Tibial artery (tissue), 4 donors: ENCODE results near the gene GABRR2.

Source experiments
- DNase-seq, 2 donors: peaks; one replicate each; pipeline ENCODE4 v3.0.0-alpha.2; 2019
- H3K27ac ChIP-seq, 2 donors: fragments of 200-600 bp; sonication (generic) in 1 of 2; 1 replicate in 1 of 2; 2 replicates in 1 of 2; pipeline ENCODE4 v1.5.1; 2018 to 2019; ENCODE audit warnings: mild to moderate bottlenecking in 1 of 2
- H3K27me3 ChIP-seq, 2 donors: fragments of 200-600 bp; sonication (generic) in 1 of 2; one replicate each; pipeline versions ENCODE4 v1.5.1 to v1.6.0; 2016 to 2019
- H3K36me3 ChIP-seq, 3 donors: fragments of 200-600 bp; sonication (generic) in 2 of 3; one replicate each; pipeline ENCODE4 v1.5.1; 2016 to 2019; ENCODE audit warnings: mild to moderate bottlenecking in 2 of 3
- H3K4me1 ChIP-seq, 4 donors: fragments of 200-600 bp; sonication (generic) in 2 of 4; 1 replicate in 3 of 4; 2 replicates in 1 of 4; pipeline ENCODE4 v1.5.1; 2016 to 2019
- H3K4me3 ChIP-seq, 2 donors: fragments of 200-600 bp; sonication (generic) in 1 of 2; 1 replicate in 1 of 2; 2 replicates in 1 of 2; pipeline ENCODE4 v1.5.1; 2018 to 2019; ENCODE audit warnings: mild to moderate bottlenecking in 2 of 2
- H3K9me3 ChIP-seq, 3 donors: fragments of 200-600 bp; sonication (generic) in 1 of 3; one replicate each; pipeline ENCODE4 v1.5.1; 2016 to 2019
- intact Hi-C: fragments of 100-400 bp; cut with DNase I; formaldehyde crosslinking; loops from one replicate; pipeline ENCODE4 v1.15.0; 2023; ENCODE audit warnings: low total_unique reads
- TF ChIP-seq, protein P1 (sequence below), 2 experiments: fragments of 200-600 bp in 1 of 2; fragments of 450-650 bp in 1 of 2; IDR thresholded peaks; one replicate each; pipeline ENCODE4 v1.5.1; 2017 to 2019; ENCODE audit warnings: antibody characterized with exemption in 2 of 2, mild to moderate bottlenecking in 1 of 2, moderate library complexity in 1 of 2

GABRR2 gene

DNA sequence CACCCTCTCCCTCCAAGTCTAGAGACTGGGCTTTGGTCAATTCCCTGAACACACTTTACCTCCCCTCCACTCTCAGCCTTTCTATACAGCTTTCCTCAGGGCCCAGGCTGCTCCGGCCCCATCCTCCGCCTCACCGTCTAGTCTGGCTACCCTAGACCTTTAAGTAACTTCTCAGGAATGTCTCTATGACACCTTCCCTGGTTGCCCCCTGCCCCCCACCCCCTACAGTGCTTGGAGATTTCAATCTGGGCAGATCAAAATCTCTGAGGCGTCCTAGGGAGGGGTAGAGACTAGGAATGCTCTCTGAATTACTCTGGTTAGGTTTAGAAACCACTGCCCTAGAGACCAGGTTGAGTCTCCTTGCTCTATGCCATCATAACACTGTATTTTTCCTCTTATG is 31.3 kb upstream of the GABRR2 start:
- Histone ChIP-seq H3K4me1 (peaks cover 0 to 62% (median 32%) of the 10 kb centered on the region in 4 donors), H3K9me3 (no peaks in the 10 kb centered on the region), H3K36me3 (peaks cover 8 to 14% (median 10%) of the 10 kb centered on the region in 3 donors), H3K4me3 (no peak overlapping the region), H3K27me3 (no peaks in the 10 kb centered on the region), H3K27ac (no peak overlapping the region)
- TF ChIP-seq, protein P1, sequence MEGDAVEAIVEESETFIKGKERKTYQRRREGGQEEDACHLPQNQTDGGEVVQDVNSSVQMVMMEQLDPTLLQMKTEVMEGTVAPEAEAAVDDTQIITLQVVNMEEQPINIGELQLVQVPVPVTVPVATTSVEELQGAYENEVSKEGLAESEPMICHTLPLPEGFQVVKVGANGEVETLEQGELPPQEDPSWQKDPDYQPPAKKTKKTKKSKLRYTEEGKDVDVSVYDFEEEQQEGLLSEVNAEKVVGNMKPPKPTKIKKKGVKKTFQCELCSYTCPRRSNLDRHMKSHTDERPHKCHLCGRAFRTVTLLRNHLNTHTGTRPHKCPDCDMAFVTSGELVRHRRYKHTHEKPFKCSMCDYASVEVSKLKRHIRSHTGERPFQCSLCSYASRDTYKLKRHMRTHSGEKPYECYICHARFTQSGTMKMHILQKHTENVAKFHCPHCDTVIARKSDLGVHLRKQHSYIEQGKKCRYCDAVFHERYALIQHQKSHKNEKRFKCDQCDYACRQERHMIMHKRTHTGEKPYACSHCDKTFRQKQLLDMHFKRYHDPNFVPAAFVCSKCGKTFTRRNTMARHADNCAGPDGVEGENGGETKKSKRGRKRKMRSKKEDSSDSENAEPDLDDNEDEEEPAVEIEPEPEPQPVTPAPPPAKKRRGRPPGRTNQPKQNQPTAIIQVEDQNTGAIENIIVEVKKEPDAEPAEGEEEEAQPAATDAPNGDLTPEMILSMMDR (IDR thresholded peaks at IDR 0.05) = no peak
- intact Hi-C loops = loop anchor here (10.0 kb wide), 1 partner anchor 298 kb away; no protein-coding TSS in a partner anchor
- no peak for DNase-seq

DNA sequence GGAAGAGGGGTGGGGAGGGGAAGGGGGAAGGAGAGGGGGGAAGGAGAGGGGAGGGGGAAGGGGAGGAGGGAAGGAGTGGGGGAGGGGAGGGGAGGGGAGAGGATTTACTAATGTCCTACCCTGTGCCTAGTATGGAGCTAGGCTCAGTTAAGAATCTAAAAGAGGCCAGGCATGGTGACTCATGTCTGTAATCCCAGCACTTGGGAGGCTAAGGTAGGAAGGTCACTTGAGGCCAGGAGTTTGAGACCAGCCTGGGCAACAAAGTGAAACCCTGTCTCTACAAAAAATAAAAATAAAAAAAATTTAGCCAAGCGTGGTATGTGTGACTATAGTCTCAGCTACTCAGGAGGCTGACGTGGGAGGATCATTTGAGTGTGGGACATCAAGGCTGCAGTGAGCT is 24.5 kb upstream of the GABRR2 start:
- H3K4me1 ChIP-seq = peaks cover 0 to 6% (median 0%) of the 10 kb centered on the region in 4 donors
- H3K27ac ChIP-seq = no peak overlapping the region
- no peak for DNase-seq
- TF ChIP-seq, protein P1 (IDR thresholded peaks at IDR 0.05) = no peak
- no peaks in the 10 kb centered on the region for H3K27me3 ChIP-seq
- H3K36me3 ChIP-seq = peaks cover 48 to 67% (median 49%) of the 10 kb centered on the region in 3 donors
- intact Hi-C loops = no loop called here
- no peaks in the 10 kb centered on the region for H3K9me3 ChIP-seq
- H3K4me3 ChIP-seq = no peak overlapping the region

DNA sequence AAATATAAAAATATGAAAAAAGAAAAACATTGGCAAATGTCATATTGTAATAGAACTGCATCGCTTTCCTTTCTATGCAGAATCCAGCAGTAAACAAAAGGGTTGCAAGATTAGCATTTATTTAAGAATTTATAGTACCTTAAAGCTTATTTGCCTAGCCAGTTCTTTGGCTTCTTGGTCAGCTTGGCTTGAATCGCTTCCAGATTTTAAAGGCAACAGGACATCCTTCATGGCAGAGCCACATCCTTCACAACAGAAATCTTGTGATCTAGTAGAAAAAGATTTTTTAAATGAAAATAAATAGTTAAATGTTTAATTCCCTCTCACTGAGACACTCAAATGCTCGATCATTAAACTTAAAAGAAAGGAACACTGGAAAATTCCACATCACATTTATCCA is 20.1 kb upstream of the GABRR2 start:
- Histone ChIP-seq H3K4me3 (no peak overlapping the region), H3K36me3 (peaks cover 49 to 80% (median 49%) of the 10 kb centered on the region in 3 donors), H3K27me3 (no peaks in the 10 kb centered on the region), H3K9me3 (no peaks in the 10 kb centered on the region), H3K4me1 (peaks cover 0 to 5% (median 0%) of the 10 kb centered on the region in 4 donors), H3K27ac (no peak overlapping the region)
- intact Hi-C loops = no loop called here
- TF ChIP-seq, protein P1 (IDR thresholded peaks at IDR 0.05) = no peak
- DNase-seq = no peak

- Histone ChIP-seq H3K4me3 (no peak overlapping the region), H3K36me3 (peaks cover 49 to 79% (median 60%) of the 10 kb centered on the region in 3 donors), H3K9me3 (no peaks in the 10 kb centered on the region), H3K27me3 (no peaks in the 10 kb centered on the region), H3K4me1 (no peaks in the 10 kb centered on the region), H3K27ac (no peak overlapping the region)
- TF ChIP-seq, protein P1 (IDR thresholded peaks at IDR 0.05) = no peak
- intact Hi-C loops = no loop called here
- DNase-seq = no peak
These were observed 15.8 kb upstream of the GABRR2 start for GRCh38 chr6:89330910-89331309.

GRCh38 chr6:89328976-89329375 is 13.9 kb upstream of the GABRR2 start:
- DNase-seq = no peak
- H3K36me3 ChIP-seq = peaks cover 35 to 63% (median 53%) of the 10 kb centered on the region in 3 donors
- H3K4me1 ChIP-seq = no peaks in the 10 kb centered on the region
- TF ChIP-seq, protein P1 (IDR thresholded peaks at IDR 0.05) = no peak
- no peaks in the 10 kb centered on the region for H3K9me3 ChIP-seq
- no peak overlapping the region for H3K27ac ChIP-seq
- no peaks in the 10 kb centered on the region for H3K27me3 ChIP-seq
- intact Hi-C loops = no loop called here
- H3K4me3 ChIP-seq = no peak overlapping the region

DNA sequence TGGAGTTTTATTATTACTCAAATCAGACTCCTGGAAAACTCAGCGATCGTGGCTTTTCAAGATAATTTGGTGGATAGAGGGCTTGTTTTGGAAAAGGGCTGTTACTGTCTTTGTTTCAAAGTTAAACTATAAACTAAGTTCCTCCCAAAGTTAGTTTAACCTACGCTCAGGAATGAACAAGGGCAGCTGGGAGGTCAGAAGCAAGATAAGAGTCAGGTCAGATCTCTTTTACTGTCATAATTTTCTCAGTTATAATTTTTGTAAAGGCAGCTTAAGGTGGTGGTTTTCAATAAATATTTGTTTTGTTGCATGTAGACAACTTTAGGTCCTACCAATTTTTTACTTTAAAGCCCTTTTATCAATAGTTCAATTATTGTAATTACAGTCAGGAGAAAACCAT is 9.2 kb upstream of the GABRR2 start:
- Histone ChIP-seq H3K27me3 (no peaks in the 10 kb centered on the region), H3K36me3 (peaks cover 21 to 44% (median 31%) of the 10 kb centered on the region in 3 donors), H3K9me3 (no peaks in the 10 kb centered on the region), H3K27ac (no peak overlapping the region), H3K4me3 (no peak overlapping the region), H3K4me1 (peaks cover 0 to 2% (median 0%) of the 10 kb centered on the region in 4 donors)
- intact Hi-C loops = no loop called here
- DNase-seq = no peak
- TF ChIP-seq, protein P1 (IDR thresholded peaks at IDR 0.05) = no peak
